Measurements from ENCODE around the gene SFT2D1. TPM values are rescaled to one million over a fixed set of nuclear protein-coding genes. Genes with fewer than 3 reads are reported as not detected.

SFT2D1 gene
- total and polyA plus RNA-seq, 9 of the 15 experiments (the other 6 are each of a cell fraction or from before 2014, with no cell fraction given), result 54.4 to 140 (median 74.6) TPM

DNA sequence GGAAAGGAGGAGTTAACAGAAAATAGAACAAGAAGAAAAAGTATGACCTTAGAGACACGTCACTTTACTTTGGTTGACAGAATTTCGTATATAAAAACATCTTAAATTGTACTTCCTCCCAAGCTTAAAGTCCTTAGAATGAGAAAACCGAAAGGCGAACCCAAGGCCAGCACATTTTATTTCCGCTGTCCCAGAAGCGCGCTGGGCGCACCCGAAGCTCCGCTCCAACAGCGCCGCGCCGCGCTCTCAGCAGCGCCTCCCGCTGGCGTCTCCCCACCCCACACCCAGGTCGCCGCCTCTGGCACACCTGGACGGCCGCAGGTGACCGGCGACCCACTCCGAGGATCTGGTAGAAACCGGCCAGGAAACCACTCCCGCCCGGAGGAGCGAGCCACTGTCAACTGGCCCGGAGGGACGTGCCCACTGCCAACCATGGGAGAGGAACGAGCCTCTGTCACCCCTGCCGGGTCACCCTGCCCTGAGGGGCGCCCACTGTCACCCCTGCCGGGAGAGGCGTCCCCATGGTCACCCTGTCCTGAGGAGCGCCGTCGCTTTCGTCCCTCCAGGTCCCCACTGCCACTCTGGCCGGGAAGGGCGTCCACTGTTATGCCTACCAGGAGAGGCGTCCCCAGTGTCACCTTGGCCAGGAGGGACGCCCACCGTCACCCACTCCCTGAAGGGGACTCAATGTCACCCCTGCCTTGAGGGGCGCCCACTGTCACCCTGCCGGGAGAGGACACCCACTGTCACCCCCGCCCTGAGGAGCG, 39.6 kb upstream of the SFT2D1 start (continued):
- TF ChIP-seq, protein P1, sequence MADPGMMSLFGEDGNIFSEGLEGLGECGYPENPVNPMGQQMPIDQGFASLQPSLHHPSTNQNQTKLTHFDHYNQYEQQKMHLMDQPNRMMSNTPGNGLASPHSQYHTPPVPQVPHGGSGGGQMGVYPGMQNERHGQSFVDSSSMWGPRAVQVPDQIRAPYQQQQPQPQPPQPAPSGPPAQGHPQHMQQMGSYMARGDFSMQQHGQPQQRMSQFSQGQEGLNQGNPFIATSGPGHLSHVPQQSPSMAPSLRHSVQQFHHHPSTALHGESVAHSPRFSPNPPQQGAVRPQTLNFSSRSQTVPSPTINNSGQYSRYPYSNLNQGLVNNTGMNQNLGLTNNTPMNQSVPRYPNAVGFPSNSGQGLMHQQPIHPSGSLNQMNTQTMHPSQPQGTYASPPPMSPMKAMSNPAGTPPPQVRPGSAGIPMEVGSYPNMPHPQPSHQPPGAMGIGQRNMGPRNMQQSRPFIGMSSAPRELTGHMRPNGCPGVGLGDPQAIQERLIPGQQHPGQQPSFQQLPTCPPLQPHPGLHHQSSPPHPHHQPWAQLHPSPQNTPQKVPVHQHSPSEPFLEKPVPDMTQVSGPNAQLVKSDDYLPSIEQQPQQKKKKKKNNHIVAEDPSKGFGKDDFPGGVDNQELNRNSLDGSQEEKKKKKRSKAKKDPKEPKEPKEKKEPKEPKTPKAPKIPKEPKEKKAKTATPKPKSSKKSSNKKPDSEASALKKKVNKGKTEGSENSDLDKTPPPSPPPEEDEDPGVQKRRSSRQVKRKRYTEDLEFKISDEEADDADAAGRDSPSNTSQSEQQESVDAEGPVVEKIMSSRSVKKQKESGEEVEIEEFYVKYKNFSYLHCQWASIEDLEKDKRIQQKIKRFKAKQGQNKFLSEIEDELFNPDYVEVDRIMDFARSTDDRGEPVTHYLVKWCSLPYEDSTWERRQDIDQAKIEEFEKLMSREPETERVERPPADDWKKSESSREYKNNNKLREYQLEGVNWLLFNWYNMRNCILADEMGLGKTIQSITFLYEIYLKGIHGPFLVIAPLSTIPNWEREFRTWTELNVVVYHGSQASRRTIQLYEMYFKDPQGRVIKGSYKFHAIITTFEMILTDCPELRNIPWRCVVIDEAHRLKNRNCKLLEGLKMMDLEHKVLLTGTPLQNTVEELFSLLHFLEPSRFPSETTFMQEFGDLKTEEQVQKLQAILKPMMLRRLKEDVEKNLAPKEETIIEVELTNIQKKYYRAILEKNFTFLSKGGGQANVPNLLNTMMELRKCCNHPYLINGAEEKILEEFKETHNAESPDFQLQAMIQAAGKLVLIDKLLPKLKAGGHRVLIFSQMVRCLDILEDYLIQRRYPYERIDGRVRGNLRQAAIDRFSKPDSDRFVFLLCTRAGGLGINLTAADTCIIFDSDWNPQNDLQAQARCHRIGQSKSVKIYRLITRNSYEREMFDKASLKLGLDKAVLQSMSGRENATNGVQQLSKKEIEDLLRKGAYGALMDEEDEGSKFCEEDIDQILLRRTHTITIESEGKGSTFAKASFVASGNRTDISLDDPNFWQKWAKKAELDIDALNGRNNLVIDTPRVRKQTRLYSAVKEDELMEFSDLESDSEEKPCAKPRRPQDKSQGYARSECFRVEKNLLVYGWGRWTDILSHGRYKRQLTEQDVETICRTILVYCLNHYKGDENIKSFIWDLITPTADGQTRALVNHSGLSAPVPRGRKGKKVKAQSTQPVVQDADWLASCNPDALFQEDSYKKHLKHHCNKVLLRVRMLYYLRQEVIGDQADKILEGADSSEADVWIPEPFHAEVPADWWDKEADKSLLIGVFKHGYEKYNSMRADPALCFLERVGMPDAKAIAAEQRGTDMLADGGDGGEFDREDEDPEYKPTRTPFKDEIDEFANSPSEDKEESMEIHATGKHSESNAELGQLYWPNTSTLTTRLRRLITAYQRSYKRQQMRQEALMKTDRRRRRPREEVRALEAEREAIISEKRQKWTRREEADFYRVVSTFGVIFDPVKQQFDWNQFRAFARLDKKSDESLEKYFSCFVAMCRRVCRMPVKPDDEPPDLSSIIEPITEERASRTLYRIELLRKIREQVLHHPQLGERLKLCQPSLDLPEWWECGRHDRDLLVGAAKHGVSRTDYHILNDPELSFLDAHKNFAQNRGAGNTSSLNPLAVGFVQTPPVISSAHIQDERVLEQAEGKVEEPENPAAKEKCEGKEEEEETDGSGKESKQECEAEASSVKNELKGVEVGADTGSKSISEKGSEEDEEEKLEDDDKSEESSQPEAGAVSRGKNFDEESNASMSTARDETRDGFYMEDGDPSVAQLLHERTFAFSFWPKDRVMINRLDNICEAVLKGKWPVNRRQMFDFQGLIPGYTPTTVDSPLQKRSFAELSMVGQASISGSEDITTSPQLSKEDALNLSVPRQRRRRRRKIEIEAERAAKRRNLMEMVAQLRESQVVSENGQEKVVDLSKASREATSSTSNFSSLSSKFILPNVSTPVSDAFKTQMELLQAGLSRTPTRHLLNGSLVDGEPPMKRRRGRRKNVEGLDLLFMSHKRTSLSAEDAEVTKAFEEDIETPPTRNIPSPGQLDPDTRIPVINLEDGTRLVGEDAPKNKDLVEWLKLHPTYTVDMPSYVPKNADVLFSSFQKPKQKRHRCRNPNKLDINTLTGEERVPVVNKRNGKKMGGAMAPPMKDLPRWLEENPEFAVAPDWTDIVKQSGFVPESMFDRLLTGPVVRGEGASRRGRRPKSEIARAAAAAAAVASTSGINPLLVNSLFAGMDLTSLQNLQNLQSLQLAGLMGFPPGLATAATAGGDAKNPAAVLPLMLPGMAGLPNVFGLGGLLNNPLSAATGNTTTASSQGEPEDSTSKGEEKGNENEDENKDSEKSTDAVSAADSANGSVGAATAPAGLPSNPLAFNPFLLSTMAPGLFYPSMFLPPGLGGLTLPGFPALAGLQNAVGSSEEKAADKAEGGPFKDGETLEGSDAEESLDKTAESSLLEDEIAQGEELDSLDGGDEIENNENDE (IDR thresholded peaks at IDR 0.05; ENCODE audit: low read depth, low read length), result no peak
- TF ChIP-seq TCF7L2 (IDR thresholded peaks at IDR 0.05; ENCODE audit: low read depth, low read length) (no peak), EGR1 (conservative IDR thresholded peaks at IDR 0.05) (peak; percentile 72; the same call in 1 of the 2 replicates)
- TF ChIP-seq, protein P2, sequence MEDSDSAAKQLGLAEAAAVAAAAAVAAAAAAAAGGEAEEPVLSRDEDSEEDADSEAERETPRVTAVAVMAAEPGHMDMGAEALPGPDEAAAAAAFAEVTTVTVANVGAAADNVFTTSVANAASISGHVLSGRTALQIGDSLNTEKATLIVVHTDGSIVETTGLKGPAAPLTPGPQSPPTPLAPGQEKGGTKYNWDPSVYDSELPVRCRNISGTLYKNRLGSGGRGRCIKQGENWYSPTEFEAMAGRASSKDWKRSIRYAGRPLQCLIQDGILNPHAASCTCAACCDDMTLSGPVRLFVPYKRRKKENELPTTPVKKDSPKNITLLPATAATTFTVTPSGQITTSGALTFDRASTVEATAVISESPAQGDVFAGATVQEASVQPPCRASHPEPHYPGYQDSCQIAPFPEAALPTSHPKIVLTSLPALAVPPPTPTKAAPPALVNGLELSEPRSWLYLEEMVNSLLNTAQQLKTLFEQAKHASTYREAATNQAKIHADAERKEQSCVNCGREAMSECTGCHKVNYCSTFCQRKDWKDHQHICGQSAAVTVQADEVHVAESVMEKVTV (CRISPR knock-in tag; IDR thresholded peaks at IDR 0.05), result no peak
- TF ChIP-seq, protein P3, sequence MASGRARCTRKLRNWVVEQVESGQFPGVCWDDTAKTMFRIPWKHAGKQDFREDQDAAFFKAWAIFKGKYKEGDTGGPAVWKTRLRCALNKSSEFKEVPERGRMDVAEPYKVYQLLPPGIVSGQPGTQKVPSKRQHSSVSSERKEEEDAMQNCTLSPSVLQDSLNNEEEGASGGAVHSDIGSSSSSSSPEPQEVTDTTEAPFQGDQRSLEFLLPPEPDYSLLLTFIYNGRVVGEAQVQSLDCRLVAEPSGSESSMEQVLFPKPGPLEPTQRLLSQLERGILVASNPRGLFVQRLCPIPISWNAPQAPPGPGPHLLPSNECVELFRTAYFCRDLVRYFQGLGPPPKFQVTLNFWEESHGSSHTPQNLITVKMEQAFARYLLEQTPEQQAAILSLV (tag; IDR thresholded peaks at IDR 0.05), result no peak
- TF ChIP-seq, protein P4, sequence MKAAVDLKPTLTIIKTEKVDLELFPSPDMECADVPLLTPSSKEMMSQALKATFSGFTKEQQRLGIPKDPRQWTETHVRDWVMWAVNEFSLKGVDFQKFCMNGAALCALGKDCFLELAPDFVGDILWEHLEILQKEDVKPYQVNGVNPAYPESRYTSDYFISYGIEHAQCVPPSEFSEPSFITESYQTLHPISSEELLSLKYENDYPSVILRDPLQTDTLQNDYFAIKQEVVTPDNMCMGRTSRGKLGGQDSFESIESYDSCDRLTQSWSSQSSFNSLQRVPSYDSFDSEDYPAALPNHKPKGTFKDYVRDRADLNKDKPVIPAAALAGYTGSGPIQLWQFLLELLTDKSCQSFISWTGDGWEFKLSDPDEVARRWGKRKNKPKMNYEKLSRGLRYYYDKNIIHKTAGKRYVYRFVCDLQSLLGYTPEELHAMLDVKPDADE (conservative IDR thresholded peaks at IDR 0.05; ENCODE audit: control insufficient read depth, low read depth, low read length), result 0 out of 2 replicates have a peak, but pooled peaks have one; percentile 43
- TF ChIP-seq, protein P5, sequence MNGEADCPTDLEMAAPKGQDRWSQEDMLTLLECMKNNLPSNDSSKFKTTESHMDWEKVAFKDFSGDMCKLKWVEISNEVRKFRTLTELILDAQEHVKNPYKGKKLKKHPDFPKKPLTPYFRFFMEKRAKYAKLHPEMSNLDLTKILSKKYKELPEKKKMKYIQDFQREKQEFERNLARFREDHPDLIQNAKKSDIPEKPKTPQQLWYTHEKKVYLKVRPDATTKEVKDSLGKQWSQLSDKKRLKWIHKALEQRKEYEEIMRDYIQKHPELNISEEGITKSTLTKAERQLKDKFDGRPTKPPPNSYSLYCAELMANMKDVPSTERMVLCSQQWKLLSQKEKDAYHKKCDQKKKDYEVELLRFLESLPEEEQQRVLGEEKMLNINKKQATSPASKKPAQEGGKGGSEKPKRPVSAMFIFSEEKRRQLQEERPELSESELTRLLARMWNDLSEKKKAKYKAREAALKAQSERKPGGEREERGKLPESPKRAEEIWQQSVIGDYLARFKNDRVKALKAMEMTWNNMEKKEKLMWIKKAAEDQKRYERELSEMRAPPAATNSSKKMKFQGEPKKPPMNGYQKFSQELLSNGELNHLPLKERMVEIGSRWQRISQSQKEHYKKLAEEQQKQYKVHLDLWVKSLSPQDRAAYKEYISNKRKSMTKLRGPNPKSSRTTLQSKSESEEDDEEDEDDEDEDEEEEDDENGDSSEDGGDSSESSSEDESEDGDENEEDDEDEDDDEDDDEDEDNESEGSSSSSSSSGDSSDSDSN (IDR thresholded peaks at IDR 0.05; ENCODE audit: borderline replicate concordance in 1 of 2, low read depth in 2 of 2, low read length in 2 of 2), result peak in 1 of 2 experiments; percentile 61; a peak in 1 of 4 replicates
